Suppressor macrophage treated with lipopolysaccharide for 4 hours (primary cell): ENCODE measurements around the gene GFPT1.
"Not testable (repeated sequence)": the region's sequence is repeated elsewhere in the genome, so short reads cannot be mapped to it uniquely, and the experiment has no call there.

ENCODE experiments used
- DNase-seq: peaks from one replicate; pipeline ENCODE4 v3.0.0-alpha.2; 2020

GFPT1 gene

DNA sequence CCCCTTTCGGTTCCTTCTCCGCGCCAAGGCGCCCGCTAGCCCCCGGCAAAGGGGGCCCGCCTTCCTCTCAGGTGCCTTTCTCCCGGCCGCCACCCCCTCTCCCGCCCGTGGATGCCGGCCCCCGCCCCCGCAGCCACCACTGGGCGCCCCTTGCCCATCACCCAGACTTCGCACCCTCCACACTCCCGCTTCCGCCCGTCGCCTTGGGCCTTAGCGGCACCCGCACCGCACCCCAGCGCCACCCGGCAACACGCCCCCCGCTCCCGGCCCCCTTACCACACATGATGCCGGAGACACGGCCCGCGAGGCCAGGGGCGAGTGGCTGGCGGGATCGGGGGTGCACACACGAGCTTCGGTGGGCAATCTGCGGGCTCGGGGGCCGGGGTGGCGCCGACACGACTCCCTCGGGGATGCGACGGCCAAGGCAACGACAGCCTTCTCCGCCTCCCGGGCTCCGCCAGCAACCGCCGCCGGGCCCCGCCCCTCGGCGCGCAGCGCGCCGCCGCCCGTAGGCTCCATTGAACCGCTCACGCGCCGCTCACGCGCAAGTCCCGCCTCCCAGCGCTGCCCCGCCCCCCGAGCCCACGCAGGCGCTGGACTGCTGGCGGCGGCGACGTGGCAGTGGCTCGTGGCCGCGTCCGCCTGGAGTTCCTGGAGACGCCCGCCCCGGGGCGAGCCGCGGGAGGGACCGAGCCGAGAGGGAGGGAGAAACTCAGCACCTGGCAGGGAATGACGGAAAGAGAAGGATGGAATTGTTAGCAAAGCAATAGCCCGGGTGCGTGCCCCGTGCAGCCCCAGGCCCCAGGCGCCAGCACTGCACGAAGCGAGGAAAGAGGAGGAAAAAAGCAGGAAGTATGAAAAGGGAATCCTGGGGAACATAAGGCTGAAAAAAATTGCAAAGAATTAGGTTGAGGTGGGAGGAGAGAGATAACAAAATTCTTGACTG lies at the start of gene GFPT1:
Gene GFPT1 (minus strand): TSS at position 439 of the 946 bp plus-strand sequence. CDS start 156 bp downstream, at position 283.
- DNase-seq, result peak; percentile 97

DNA sequence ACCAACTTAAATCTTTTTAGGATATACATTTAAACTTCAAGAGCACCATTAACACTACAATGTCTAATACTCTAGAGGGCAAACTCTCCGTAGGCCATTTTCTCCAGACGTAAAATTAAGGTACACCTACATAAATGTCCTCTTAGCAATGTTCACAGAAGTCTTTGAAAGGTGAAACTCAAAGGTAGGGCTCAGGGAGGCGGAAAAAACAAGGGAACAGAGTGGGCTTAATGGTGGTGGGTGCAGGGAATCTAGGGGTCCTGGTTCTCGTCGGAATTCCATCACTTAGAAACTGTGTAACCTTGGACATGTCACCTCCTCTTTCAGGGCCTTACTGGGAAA lies 49.5 kb upstream of the GFPT1 start:
- no peak for DNase-seq

DNA sequence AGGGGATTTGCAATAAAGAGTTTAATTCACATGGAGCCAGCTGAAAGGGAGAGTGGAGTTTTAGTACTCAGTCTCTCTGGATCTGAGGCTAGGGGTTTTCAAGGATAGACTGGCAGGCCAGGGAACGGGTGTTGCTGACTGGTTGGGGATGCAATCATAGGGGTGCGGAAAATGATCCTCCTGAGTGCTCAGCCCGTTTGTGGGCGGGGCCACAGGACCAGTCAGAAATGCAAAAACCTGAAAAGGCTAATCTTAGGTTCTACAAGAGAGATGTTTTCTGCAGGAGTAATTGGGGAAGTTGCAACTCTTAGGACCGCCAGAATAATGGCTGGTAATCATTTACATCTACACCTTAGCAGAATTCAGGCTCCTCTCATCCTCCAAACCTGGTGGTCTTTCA lies 47.7 kb upstream of the GFPT1 start:
- DNase-seq, result no peak

DNA sequence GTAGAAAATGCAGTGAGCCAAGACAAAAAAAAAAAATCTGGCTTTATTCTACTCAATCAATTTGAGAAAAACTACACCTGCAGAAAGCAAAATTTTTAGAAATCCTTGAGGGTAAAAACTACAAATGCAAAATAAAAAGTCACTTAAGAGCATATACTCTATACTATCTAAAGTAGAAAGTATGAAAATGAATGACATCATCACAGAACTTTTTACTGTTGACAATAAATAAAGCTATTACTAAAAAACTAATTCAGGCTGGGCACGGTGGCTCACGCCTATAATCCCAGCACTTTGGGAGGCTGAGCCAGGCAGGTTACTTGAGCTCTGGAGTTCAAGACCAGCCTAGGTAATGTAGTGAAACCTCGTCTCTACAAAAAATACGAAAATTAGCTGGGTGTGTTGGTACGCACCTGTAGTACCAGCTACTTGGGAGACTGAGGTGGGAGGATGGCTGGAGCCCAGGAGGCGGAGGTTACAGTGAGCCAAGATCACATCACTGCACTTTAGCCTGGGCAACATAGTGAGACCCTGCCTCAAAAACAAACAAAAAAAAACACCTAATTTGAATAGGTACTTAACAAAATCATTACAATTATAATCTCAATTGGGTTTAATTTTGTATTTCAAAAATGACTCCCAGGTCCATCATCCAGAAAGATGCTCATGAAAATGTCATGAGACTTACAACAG lies 42.6 kb upstream of the GFPT1 start:
- no peak for DNase-seq

DNA sequence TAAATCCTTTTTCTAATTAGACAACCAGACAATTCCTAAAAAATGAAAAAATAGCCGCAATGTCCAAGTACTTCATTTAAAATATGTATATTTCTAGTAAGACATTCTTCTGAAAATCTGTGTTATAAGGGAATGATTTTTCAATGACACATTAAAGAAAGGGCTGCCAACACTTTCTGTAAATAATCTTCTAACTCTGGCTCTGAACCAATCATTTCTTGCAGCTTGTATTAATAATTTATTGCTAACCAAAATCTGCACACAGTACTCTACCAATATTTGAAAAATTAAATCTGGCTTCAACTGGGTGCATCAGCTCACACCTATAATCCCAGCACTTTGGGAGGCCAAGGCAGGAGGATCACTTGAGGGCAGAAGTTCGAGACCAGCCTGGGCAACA lies 42.0 kb upstream of the GFPT1 start:
- no peak for DNase-seq

DNA sequence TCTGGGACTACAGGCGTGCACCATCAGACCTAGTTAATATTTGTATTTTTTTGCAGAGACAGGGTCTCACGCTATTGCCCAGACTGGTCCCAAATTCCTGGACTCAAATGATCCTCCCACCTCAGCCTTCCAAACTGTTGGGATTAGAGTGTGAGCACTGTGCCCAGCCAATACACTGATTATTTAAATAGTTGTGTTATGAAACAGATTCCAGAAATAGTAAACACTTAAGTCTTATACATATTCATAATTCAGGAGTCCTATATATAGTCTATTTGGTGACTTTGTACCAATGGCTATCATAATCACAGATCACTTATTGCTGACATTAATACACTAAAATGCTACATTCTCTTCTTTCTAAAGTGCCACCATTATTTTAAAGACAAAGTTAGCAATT lies 37.4 kb upstream of the GFPT1 start:
- DNase-seq, result no peak

GRCh38 chr2:69422198-69422597 lies 35.2 kb upstream of the GFPT1 start:
- no peak for DNase-seq

DNA sequence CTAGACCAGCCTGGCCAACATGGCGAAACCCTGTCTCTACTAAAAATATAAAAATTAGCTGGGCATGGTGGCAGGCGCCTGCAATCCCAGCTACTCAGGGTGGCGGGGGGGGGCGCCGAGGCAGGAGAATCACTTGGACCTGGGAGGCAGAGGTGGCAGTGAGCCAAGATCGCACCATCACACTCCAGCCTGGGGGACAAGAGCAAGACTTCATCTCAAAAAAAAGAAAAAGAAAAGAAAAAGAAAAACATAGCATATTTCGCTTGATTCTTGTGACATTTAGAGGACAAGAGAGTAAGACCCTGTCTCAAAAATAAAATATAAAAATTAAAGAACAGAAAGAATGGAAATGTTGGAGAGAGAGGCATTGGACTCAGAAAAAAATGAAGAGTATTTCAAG lies 32.1 kb upstream of the GFPT1 start:
- DNase-seq, result not testable (repeated sequence)

DNA sequence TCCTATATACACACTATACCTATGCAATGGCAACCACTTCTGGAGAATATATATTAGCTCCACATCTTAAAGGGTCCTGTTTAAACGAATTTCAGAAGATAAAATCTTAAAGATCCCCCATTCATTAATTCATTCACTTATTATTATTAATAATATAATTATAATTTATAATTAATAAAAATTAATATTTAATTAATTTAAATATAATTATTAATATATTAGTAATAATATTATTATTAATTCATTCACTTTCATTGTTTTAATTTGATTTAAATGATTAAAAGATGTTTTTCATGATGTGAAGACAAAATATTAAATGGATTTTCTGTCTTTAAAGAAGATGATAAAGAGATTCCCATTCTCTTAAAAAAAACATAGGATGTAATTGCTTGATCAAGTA lies 29.1 kb upstream of the GFPT1 start:
- no peak for DNase-seq

DNA sequence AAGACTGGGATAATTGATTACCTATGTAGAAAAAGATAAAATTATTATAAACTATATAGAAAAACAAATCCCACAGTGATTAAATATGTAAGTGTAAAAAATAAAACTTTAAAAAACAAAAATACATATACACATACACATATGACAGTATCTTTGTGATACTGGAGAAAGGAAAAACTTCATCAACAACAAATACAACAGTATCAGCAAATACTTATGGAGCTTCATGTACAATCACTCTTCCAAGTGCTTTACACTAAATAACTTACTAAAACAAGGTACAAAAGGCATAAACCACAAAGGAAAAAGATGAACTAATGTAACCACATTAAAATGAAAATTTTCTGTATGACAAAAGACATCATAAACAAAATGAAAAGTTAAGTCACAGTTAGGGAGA lies 24.1 kb upstream of the GFPT1 start:
- DNase-seq, result no peak

GRCh38 chr2:69405306-69405705 lies 18.3 kb upstream of the GFPT1 start:
- no peak for DNase-seq

DNA sequence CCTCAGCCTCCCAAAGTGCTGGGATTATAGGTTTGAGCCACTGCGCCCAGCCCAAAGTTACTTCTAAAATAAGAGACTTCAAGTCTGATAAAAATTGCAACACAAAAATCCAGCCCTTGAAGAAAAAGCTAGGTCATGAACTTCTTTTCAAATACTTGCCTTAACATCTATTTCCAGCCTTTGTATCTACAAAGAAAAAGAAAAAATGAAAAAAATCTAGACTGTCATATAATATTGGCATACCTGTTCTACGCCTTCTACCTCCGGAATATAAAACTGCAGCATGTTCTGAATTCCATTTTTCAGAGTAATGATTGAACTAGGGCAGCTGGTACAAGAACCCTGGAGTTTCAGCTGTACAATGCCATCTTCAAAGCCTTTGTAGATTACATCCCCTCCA lies 13.1 kb upstream of the GFPT1 start:
- DNase-seq, result no peak

GRCh38 chr2:69397234-69397633 lies 10.2 kb upstream of the GFPT1 start:
- no peak for DNase-seq

GRCh38 chr2:69395866-69396265 lies 8.8 kb upstream of the GFPT1 start:
- no peak for DNase-seq

- DNase-seq, result no peak
Observed at GRCh38 chr2:69393963-69394362, 6.9 kb upstream of the GFPT1 start.

DNA sequence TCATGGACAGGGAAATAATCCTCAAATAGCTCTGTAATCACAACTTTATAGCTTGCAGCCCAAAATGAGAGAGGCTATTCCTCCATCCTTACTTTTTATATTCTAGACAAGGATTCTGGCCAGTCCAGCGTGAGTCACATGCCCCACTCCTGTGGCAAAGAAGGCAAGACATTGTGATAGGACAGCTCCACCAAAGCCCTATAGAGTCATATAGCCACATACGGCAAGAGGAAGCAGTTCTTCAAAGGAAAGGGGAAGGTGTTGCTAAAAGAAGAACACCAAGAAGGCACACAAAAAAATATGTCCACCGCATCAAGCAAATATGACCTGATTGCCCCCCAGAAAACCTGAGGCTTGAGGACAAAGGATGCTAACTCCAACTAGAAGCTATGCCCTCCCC lies 3.4 kb upstream of the GFPT1 start:
- DNase-seq, result peak; percentile 53

- no peak for DNase-seq
Observed at GRCh38 chr2:69390001-69390400, 3.0 kb upstream of the GFPT1 start.

DNA sequence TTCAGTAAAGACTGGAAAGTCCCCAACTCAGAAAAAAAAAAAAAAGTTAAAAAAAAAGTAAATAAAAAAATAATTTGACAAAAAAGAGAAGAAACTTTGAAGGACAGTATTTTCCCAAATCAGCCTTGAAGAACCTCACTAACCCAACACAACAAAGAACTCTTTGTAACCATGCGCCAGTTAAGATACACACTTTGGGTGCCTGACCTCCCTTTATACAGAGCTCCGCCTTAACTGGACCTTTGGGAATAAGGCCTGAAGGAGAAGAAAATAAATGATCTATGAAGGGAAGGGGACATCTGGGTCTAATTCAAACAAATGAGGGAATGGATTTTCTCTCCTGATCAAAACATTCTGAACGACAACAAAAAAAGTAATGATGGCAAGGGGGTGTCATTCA lies 2.2 kb upstream of the GFPT1 start:
- DNase-seq, result no peak

GRCh38 chr2:69387770-69388481 lies 899 bp upstream of the GFPT1 start:
- no peak for DNase-seq

DNA sequence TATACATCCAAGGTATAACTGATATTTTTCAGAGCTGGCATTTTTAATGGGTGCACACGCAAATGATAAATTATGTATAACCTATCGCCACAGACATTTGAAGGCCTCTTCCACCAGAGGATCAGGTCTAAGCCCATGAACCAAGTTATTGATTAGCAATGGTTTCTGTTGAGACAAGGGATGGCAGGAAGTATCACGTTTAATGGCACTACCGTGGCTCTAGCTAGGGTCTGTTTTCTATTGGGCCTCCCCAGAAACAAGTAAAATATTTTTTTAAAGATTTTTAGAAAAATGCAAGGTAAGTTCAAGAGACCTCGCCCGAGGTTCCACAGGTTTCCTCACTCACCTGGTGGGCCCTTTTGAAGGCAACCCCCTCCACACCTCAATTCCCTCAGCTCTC lies 667 bp downstream of the GFPT1 start:
- no peak for DNase-seq

DNA sequence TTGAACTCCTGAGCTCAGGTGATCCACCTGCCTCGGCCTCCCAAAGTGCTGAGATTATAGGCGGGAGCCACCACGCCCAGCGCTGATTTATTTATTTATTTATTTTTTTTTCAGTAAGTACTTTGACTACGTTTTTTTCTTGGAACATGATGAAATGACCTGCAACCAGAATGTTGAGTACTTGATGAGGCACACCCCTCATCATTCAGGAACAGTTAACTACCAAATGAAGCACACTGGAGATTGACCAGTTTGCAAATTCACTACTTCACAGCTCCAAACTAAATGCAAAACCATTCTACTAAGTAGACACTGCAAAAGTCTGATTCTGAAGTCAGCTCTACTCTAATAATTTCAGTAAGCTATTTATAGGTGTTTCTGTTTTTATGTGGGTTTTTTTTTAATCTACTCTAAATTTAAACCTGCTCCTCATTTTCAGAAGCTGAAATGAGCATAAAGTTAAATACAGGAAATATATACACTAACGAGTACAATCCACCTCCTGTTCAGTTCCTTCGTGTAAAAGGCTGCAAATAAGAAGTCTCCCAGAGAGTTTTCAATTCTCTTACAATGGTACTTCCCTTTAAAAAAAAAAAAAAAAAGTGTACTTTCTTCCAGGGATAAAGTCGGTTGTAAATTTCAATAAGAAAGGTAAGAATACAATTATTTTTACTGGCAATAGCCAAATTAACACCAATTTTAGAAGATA lies 1.4 kb downstream of the GFPT1 start:
- DNase-seq, result peak; percentile 8

GRCh38 chr2:69384618-69385081 lies 2.4 kb downstream of the GFPT1 start:
- DNase-seq, result no peak
